GM18907 (cell line): Measurements from ENCODE around the gene CEMP1.

Experiments used
- ATAC-seq: cut with Tn5 transposase; IDR thresholded peaks from one replicate; pipeline ENCODE4 v1.9.1; 2021; ENCODE audit warnings: mild to moderate bottlenecking, moderate library complexity; ENCODE audit not compliant: unreplicated experiment

Gene CEMP1

GRCh38 chr16:2520784-2521531 is 10.2 kb downstream of the CEMP1 start:
- ATAC-seq = peak; percentile 22

- ATAC-seq = peak; percentile 34
These were observed 11.0 kb downstream of the CEMP1 start, which contains the start of gene AMDHD2 for GRCh38 chr16:2520097-2520783. Gene AMDHD2 (plus strand): TSS chr16:2520371. CDS start chr16:2520459, 88 bp downstream.

- no peak for ATAC-seq
These were observed 11.5 kb downstream of the CEMP1 start for GRCh38 chr16:2519711-2520080.

- no peak for ATAC-seq
These were observed 12.1 kb downstream of the CEMP1 start for GRCh38 chr16:2518823-2519710.

- no peak for ATAC-seq
These were observed 13.1 kb downstream of the CEMP1 start for GRCh38 chr16:2517954-2518605.

- ATAC-seq = no peak
These were observed 14.6 kb downstream of the CEMP1 start for GRCh38 chr16:2516391-2517240.

GRCh38 chr16:2515180-2515851 is 15.9 kb downstream of the CEMP1 start:
- no peak for ATAC-seq

GRCh38 chr16:2514333-2515179 is 16.7 kb downstream of the CEMP1 start:
- no peak for ATAC-seq

- peak; percentile 61 for ATAC-seq
These were observed 17.5 kb downstream of the CEMP1 start, which contains the start of gene ATP6V0C for GRCh38 chr16:2513405-2514332. Gene ATP6V0C (plus strand): TSS chr16:2513952. CDS start chr16:2514104, 152 bp downstream.

GRCh38 chr16:2512735-2513404 is 18.3 kb downstream of the CEMP1 start:
- no peak for ATAC-seq

GRCh38 chr16:2511996-2512734 is 19.0 kb downstream of the CEMP1 start:
- ATAC-seq = no peak

- ATAC-seq = no peak
These were observed 19.9 kb downstream of the CEMP1 start for GRCh38 chr16:2511128-2511800.

- ATAC-seq = no peak
These were observed 22.3 kb downstream of the CEMP1 start for GRCh38 chr16:2508722-2509400.

GRCh38 chr16:2507665-2508064 is 23.5 kb downstream of the CEMP1 start:
- peak; percentile 20 for ATAC-seq
